Endothelial cell of umbilical vein (primary cell): Measurements from ENCODE around the gene NACA2. TPM values are rescaled to one million over a fixed set of nuclear protein-coding genes. Genes with fewer than 3 reads are reported as not detected.

Experiments used
- BruUV-seq: library from RNA; stranded (reverse); fragments of 400-500 nt; replicated peaks from 2 replicates; lab custom pipeline; 2021; lab: Mats Ljungman, UMichigan
- CTCF ChIA-PET: fragments of 300-600, 350-600 bp; sonication (Branson Sonifier 250); formaldehyde crosslinking; loops from one replicate; lab custom pipeline; 2021; ENCODE audit warnings: antibody characterized with exemption, inconsistent platforms; lab: Charles Lee
- POLR2A ChIA-PET: fragments of 300-600, 350-600 bp; sonication (Branson Sonifier 250); formaldehyde crosslinking; loops from one replicate; lab custom pipeline; 2021; ENCODE audit warnings: antibody characterized with exemption, inconsistent platforms; lab: Charles Lee
- DNase-seq: peaks from one replicate; pipeline ENCODE4 v3.0.0-alpha.2; 2011; ENCODE audit warnings: low read depth, low spot score
- FAIRE-seq: peaks from 2 replicates; lab custom pipeline; 2011; peaks lifted over from hg19 to GRCh38; lab: Jason Lieb, UNC
- H2AFZ ChIP-seq: 2 replicates; pipeline ENCODE4 v1.6.0; 2012; ENCODE audit warnings: low read depth, low read length, control low read depth, inconsistent platforms
- H3K27ac ChIP-seq: 2 replicates; pipeline ENCODE4 v1.5.1; 2011; ENCODE audit warnings: low read depth, mild to moderate bottlenecking, control low read depth, low read length, moderate library complexity; ENCODE audit not compliant: insufficient read depth
- H3K27me3 ChIP-seq, 2 experiments: 2 replicates each; pipeline versions ENCODE4 v1.6.0 to v1.6.1; 2011; ENCODE audit warnings: low read length in 2 of 2, mixed read lengths in 1 of 2; ENCODE audit not compliant: control insufficient read depth in 2 of 2, insufficient read depth in 2 of 2
- H3K36me3 ChIP-seq, 2 experiments: 2 replicates in 1 of 2; 3 replicates in 1 of 2; pipeline ENCODE4 v1.5.1; 2011; ENCODE audit warnings: low read length in 2 of 2, mild to moderate bottlenecking in 1 of 2, moderate library complexity in 1 of 2; ENCODE audit not compliant: control insufficient read depth in 2 of 2, insufficient read depth in 2 of 2; ENCODE audit errors: extremely low read depth in 1 of 2
- H3K4me1 ChIP-seq: 3 replicates; pipeline ENCODE4 v1.5.1; 2011; ENCODE audit warnings: mild to moderate bottlenecking, low read length; ENCODE audit not compliant: control insufficient read depth, insufficient read depth; ENCODE audit errors: extremely low read depth
- H3K4me2 ChIP-seq: 2 replicates; pipeline ENCODE4 v1.6.1; 2011; ENCODE audit warnings: low read length, control low read depth, mixed read lengths; ENCODE audit not compliant: insufficient read depth
- H3K4me3 ChIP-seq, 3 experiments: fragments of 200-600 bp in 1 of 3; sonication (generic), shearing (Covaris generic) in 1 of 3; replicated peaks in 1 of 3; 2 replicates each; pipeline ENCODE4 v1.5.1; 2011 to 2016; ENCODE audit warnings: control low read depth in 3 of 3, low read length in 3 of 3, mild to moderate bottlenecking in 2 of 3, inconsistent platforms in 1 of 3, low read depth in 1 of 3, moderate library complexity in 1 of 3; ENCODE audit not compliant: insufficient read depth in 1 of 3
- H3K79me2 ChIP-seq: 2 replicates; pipeline ENCODE4 v1.6.0; 2012; ENCODE audit warnings: low read length, inconsistent platforms; ENCODE audit not compliant: control insufficient read depth, insufficient read depth
- H3K9ac ChIP-seq: replicated peaks from 2 replicates; pipeline ENCODE3; 2011; ENCODE audit warnings: low read length, control low read depth; ENCODE audit not compliant: insufficient read depth; ENCODE audit errors: extremely low read depth
- H3K9me1 ChIP-seq: replicated peaks from 3 replicates; pipeline ENCODE4 v1.6.0; 2011; ENCODE audit warnings: mild to moderate bottlenecking, low read length; ENCODE audit not compliant: control insufficient read depth, insufficient read depth; ENCODE audit errors: extremely low read depth
- H3K9me3 ChIP-seq: replicated peaks from 2 replicates; pipeline ENCODE4 v1.5.1; 2012; ENCODE audit warnings: low read length, inconsistent platforms; ENCODE audit not compliant: control insufficient read depth, insufficient read depth
- H4K20me1 ChIP-seq: replicated peaks from 2 replicates; pipeline ENCODE3; 2011; ENCODE audit warnings: mild to moderate bottlenecking, low read length; ENCODE audit not compliant: control insufficient read depth, insufficient read depth; ENCODE audit errors: extremely low read depth
- CTCF ChIP-seq, 2 donors: IDR thresholded peaks; 1 replicate in 1 of 2; 2 replicates in 1 of 2; pipeline ENCODE4 v1.5.1; 2011; ENCODE audit warnings: low read length in 2 of 2, mild to moderate bottlenecking in 2 of 2, moderate library complexity in 2 of 2, control low read depth in 1 of 2, inconsistent platforms in 1 of 2, low read depth in 1 of 2; ENCODE audit not compliant: insufficient read depth in 1 of 2; ENCODE audit errors: extremely low read depth in 1 of 2
- EZH2 ChIP-seq: IDR thresholded peaks from 2 replicates; pipeline ENCODE4 v1.6.1; 2012; ENCODE audit warnings: borderline replicate concordance, low read depth, mild to moderate bottlenecking, moderate library complexity, low read length, inconsistent platforms; ENCODE audit not compliant: severe bottlenecking
- FOS ChIP-seq: IDR thresholded peaks from 2 replicates; pipeline ENCODE4 v1.6.1; 2011; ENCODE audit warnings: mild to moderate bottlenecking, low read length, moderate library complexity, borderline replicate concordance; ENCODE audit not compliant: insufficient read depth
- GATA2 ChIP-seq: IDR thresholded peaks from 2 replicates; pipeline ENCODE4 v1.7.0; 2011; ENCODE audit warnings: low read depth, mild to moderate bottlenecking, moderate library complexity, mixed read lengths, low read length; ENCODE audit not compliant: insufficient read length, insufficient read depth
- JUN ChIP-seq: IDR thresholded peaks from 2 replicates; pipeline ENCODE4 v1.6.1; 2011; ENCODE audit warnings: borderline replicate concordance, low read depth; ENCODE audit not compliant: insufficient read length, insufficient read depth
- MAX ChIP-seq: IDR thresholded peaks from 2 replicates; pipeline ENCODE4 v1.6.1; 2011; ENCODE audit not compliant: insufficient read depth, insufficient read length
- MYC ChIP-seq: IDR thresholded peaks from one replicate; pipeline ENCODE4 v1.6.1; 2011; ENCODE audit warnings: mild to moderate bottlenecking, low read depth, low read length
- POLR2A ChIP-seq: IDR thresholded peaks from 2 replicates; pipeline ENCODE4 v1.6.1; 2012; ENCODE audit warnings: low read depth, mild to moderate bottlenecking, control low read depth, low read length
- POLR2AphosphoS5 ChIP-seq: IDR thresholded peaks from 2 replicates; pipeline ENCODE4 v1.6.1; 2012; ENCODE audit warnings: low read depth, mild to moderate bottlenecking, control low read depth, low read length, moderate library complexity; ENCODE audit not compliant: insufficient read depth
- dilution Hi-C: fragments of 300-500 bp; cut with MboI; formaldehyde crosslinking; loops from one replicate; pipeline ENCODE4 v1.15.0; 2019; ENCODE audit warnings: low sequenced_read_pairs; ENCODE audit not compliant: extremely low pct_ligation_motif_present
- intact Hi-C: fragments of 100-400 bp; cut with micrococcal nuclease; formaldehyde crosslinking; loops from one replicate; pipeline ENCODE4 v1.10.0; 2022
- polyA plus RNA-seq, 4 experiments: library from polyadenylated mRNA; depleted of rRNA in 3 of 4; stranded (reverse) in 3 of 4; unstranded in 1 of 4; fragments of >200 nt; gene quantifications; 2 replicates each; pipeline versions ENCODE4 v1.2.1 to v1.2.3, GENCODE V29; 2011 to 2012; ENCODE audit warnings: missing spikeins in 1 of 4
- total RNA-seq: library from RNA; stranded (reverse); gene quantifications from 2 replicates; pipeline ENCODE4 v1.2.3, GENCODE V29; 2021

The NACA2 gene
- total and polyA plus RNA-seq, 2 donors (not counting 3 experiments of a cell fraction or from before 2014, with no cell fraction given), result not detected

- Histone ChIP-seq H3K9me1 (no peaks in the 10 kb centered on the region), H3K4me2 (no peak overlapping the region), H3K4me1 (no peaks in the 10 kb centered on the region), H3K9me3 (no peaks in the 10 kb centered on the region), H3K9ac (no peak overlapping the region), H2AFZ (no peak overlapping the region), H3K27me3 (no peaks in the 10 kb centered on the region), H3K79me2 (no peaks in the 10 kb centered on the region), H3K4me3 (no peak overlapping the region), H3K27ac (no peak overlapping the region), H3K36me3 (no peaks in the 10 kb centered on the region), H4K20me1 (no peaks in the 10 kb centered on the region)
- intact Hi-C loops, result loop anchor here (1.0 to 10.0 kb wide), 3 partner anchors 425 to 585 kb away; partner anchors contain the start of gene MED13
- ChIA-PET CTCF (no interaction called here), POLR2A (no interaction called here)
- BruUV-seq, result no TSS peak
- no peak for DNase-seq
- FAIRE-seq, result no peak
- TF ChIP-seq EZH2 (no peak), CTCF (IDR thresholded peaks at IDR 0.05; ENCODE audit: extremely low read depth in 1 of 2, insufficient read depth in 1 of 2, low read depth in 1 of 2, low read length in 2 of 2) (no peak), POLR2AphosphoS5 (no peak), JUN (no peak), MYC (no peak), MAX (no peak), GATA2 (no peak), FOS (no peak), POLR2A (no peak)
- dilution Hi-C loops, result no loop called here
These were observed 48.8 kb upstream of the NACA2 start for GRCh38 chr17:61639818-61640217.
